Islet of Langerhans (tissue), 1 donor: Measurements from ENCODE around the gene SLIT1.

Experiments used
- FAIRE-seq: peaks from one replicate; lab custom pipeline; 2011; peaks lifted over from hg19 to GRCh38; lab: Jason Lieb, UNC

The SLIT1 gene

DNA sequence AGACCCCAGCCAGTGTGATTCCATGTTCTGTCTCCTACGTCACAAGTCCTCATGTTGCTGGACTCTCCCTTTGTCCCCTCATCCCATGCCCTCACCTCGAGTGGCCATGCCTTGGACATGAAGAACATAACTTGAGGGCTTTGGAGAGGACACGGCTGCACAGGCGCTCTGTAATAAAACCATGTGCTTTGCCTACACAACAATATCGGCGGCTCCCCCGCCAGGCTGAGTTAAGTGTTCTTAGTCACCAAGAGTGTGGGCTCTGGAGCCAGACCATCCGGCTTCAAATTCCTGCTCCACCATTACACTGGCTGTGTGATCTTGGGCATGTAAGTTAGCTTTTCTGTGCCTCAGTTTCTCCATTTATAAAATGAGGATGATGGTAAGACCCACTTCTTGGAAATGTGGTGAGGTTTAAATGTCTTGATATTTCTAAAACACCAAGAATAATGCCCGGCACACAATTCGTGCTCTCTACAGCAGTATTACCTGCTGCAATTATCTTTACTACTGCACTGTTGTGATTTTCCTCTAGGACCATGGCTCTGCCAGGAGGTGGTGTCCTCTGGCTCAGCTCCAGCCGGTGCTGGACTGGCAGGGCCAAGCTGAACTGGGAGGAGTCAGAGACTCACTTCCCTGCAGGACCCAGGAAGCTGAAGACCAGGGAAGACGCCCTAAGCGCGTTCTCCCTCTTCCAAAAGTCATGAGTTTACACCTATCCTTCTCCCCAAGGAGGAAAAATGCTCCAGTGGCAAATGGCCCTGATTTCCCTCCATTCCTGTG, 15.7 kb downstream of the SLIT1 start:
- FAIRE-seq = no peak

DNA sequence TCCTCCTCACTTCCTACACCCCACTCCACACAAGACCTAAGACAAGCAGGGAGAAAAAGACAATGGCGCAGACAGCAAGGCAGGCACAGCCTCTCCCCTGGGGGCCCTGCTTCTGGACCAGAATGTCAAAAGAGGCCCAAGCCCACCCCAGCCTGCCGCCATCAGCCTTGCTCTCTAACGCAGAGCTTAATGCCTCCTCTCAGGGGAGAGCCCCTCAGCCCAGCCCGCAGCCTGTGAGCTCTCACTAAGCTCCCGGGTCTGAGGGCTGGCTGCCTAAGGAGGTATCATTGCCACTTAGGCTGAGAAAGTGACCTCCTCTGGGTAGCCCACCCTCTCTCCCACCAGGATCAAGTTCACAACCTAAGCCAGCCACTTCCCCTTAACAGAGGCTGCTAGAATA, 16.7 kb downstream of the SLIT1 start:
- FAIRE-seq = no peak

GRCh38 chr10:97168645-97169044, 17.1 kb downstream of the SLIT1 start:
- no peak for FAIRE-seq

- FAIRE-seq = no peak
Measured at GRCh38 chr10:97165499-97165898, 20.3 kb downstream of the SLIT1 start.

- no peak for FAIRE-seq
Measured at GRCh38 chr10:97163781-97164501, 21.8 kb downstream of the SLIT1 start.

DNA sequence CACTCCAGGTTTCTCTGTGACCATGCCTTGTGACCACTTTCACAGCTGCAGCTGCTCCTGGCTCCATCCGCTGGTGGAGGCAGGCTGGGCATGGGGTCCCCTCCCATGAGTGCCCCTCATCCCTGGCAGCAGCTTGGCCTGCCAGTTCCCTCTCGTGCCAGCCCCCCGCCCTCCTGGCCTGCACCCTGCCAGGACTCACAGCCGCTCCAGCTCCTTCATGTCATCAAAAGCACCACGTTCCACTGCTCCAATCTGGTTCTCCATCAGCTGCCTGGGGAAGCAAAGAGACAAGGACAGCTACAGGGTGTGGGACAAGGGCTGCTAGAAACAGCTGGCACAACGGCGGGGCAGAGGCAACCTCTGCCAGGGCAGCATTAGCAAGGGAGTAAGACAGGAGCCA, 22.6 kb downstream of the SLIT1 start:
- FAIRE-seq = no peak

DNA sequence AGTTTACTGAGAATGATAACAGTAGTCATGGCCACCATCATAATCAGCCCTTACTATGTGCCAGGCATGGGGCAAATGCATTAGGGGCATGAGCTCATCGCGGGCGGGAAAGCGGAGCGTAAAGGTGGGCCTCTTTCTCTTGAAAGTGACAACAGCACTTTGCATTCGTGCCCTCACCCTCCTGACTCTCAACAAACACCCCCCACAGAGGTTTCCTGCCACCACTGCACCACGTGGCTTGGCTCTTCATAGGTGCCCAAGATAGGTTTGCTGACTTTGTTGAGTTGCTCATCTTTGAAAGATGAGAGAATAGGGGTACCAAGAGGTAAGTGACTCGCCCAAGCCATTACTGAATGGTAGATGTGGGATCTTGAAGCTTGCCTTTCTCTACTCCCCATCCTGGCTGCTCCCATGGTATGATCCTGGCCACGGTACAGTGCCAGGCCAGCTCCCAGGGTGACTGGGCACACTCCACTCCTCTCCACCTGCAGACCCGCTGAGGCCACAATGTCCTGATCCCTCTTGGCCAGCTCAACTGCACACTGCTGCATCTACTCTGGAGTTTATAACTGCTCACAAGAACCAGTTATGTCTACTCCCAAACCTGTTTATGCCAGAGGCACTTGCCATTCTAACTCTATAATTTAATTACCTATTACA, 26.0 kb downstream of the SLIT1 start:
- no peak for FAIRE-seq

DNA sequence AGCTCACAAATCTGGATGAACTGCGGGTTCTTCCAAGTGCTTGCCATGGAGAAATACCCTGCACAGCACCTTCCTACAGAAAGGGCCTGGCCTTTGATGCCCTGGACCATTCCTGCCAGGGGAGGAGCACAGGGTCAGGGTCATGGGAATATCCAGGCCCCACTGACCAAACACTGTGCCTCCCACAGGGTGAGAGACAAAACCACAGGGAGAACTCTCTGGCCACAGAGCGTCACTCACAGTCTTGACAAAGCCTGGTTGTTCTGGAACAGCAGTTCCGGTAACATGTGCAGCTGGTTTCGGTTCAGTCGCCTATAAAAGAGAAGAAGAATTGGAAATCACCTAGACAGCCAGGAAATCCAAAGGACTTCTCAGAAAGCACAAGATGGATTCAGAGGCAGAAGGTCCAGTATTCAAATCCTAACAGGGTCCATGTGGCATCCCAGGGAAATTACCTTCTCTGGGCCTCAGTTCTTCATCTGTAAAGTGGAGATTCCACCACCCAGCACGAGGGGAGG, 28.1 kb downstream of the SLIT1 start:
- no peak for FAIRE-seq

DNA sequence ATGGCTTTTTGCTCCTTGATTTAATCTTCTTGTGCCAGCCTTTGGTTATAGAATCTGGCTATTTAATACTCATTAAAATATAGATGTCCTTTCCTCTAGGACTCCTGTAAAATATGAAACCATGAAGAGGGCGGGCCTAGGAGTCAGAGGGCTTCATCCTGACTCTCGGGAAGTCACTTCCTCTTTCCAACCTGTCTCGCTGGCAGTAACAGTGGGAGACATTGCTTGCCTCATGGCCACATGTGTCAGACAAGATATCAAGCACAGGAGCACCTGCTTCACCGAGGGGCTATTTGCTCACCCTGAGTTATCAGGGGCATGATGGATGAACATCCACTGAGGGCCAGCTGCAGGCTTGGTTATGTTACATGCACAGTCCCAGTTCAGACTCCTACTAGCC, 31.0 kb downstream of the SLIT1 start:
- FAIRE-seq = no peak

- FAIRE-seq = no peak
Measured at GRCh38 chr10:97154162-97154561, 31.6 kb downstream of the SLIT1 start.

GRCh38 chr10:97153270-97153850, 32.4 kb downstream of the SLIT1 start:
- no peak for FAIRE-seq

DNA sequence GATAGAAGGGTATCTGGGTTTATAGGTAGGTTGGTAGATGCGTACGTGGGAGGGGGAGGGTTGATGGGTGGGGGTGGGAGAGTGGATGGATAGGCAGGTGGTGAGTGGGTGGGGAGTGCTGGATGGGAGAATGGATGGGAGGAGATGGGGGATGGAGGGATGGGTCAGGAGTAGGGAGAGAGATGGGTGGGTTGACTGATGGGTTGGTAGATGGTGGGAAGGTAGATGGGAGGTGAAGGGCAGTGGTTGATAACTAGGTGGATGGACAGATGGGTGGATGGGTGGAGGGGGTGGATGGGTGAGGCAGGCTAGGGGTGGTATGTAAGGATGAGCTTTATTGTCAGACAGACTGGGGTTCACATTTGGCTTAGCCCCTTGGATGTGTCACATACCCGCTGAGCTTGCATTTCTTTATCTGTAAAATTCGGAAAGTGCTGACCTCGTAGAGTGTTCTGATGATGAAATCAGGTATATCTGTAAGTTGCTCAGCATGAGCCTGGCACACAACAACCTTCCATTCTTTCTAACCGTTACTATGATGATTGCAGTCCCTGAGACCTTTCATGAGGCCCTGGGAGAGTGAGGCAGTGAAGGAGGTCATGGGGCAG, 34.3 kb downstream of the SLIT1 start:
- FAIRE-seq = no peak

DNA sequence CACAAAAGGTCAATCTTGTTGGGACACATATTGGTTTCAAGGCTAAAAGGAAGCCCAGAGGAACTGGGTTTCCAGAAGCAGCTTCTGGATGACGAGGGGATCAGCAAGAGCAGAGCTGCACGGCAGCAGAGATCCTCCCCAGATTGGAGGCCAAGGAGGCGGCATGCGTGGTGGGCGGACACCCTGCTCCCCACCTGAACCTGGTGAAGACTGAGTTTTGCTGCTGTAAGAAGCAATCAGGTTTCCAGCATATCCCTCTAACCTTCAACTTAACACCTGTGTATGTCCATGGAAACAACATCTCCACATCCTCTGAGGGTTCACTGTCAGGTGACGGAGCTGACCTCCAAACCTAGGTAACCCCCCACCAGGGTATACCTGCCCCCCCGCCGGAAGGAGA, 35.1 kb downstream of the SLIT1 start:
- no peak for FAIRE-seq

- FAIRE-seq = no peak
Measured at GRCh38 chr10:97150013-97150595, 35.7 kb downstream of the SLIT1 start.

DNA sequence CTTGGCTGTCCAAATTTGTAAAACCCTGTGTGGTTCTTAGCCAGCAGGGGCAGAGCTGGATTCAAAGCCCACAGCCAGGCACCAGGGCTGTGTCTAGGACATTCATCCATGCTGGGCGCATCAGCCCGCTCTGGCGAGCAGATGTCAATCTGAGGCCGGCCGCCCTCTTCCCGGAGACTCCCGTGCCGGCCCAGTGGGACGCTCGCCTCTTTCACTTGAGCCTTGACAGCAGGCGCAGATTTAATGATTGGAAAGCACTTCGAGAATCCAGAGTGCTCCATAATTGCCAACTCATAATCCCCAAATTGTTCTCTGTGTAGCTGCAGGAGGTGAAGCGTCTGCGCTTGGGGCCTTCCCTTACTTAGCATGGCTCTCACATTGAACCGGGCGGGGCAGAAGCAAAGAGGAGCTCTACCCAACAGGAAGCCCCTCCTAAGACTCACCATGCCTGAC, 36.7 kb downstream of the SLIT1 start:
- no peak for FAIRE-seq

- no peak for FAIRE-seq
Measured at GRCh38 chr10:97144297-97144696, 41.5 kb downstream of the SLIT1 start.

- no peak for FAIRE-seq
Measured at GRCh38 chr10:97142834-97143233, 42.9 kb downstream of the SLIT1 start.

DNA sequence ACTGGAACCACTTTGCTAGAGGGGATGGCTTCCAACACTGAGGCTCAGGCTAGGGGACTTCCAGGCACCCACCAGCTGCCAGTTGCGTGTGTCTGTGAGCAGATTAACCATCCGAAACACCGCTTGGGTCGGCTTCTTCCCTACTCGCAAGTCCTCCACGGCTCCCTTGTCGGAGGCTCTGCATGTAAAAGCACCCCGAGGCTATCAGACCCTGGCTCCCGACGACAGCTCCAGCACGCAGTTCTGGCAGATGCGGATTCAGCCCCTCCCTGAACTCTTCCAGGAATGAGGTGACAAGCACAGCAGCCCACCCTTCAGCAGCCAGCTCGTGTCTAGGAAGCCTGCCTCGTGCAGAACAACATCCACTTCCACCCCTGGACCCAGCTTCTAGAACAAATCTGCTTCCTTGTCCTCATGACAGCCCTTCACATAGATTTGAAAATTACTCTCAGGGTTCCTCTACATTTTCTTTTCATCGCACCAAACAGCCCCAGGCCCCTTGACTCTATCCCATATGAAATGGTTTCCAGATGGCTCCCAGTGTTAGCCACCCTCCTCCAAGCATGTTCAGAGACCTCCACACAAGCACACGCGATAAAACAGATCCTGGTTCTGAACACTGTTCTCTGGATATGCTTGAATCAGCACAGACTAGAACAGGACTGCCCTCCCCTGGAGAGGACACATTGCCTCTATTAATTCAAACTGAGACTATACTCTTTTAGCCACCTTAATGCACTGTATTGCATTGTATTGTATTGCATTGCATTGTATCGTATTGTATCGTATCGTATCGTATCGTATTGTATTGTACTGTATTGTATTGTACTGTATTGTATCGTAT, 44.6 kb downstream of the SLIT1 start:
- FAIRE-seq = no peak

DNA sequence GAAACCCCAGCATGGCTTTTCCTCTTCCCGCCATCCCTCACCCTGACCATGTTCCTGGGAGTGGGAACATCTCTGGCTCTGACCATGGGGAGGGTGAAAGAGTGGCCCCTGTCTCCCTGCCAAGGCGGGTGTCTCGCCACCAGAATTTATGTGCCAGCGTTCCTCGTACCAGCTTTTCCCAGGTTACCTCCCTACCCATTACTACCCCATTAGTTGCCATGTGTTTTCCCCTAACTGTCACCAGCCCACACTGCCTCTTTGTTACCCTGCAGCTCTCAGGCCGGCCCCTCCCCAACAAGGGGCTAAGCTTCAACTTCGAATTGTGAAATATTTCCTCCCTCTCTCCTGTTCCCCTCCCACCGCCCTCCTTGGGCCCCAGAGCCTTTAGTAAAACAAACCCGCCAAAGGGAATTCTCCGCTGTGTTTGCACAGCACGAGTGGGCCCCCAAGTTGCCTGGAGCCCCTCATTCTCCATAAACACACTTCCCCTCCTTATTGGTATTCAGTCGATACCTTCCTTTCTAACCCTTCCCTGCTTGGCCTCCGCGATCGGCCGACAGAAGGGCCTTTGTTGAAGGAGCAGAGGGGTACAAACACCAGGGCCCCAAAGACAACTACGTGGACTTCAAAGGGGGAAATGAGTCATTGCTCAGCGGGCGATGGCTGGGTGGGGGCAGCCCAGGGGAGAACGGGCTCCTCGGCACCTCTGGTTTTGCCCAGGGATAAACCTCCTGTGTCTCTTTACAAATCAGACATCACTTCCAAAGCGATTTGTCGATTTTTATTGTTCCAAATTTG, 45.5 kb downstream of the SLIT1 start:
- FAIRE-seq = no peak

- FAIRE-seq = no peak
Measured at GRCh38 chr10:97139651-97140048, 46.1 kb downstream of the SLIT1 start.
